K562 (cell line): ENCODE results near the gene NODAL. TPM values are rescaled to one million over a fixed set of nuclear protein-coding genes. Genes with fewer than 3 reads are reported as not detected.

Experiments
- ATAC-seq: fragments of 200-7000 bp; cut with Tn5 transposase; 3 replicates; pipeline ENCODE4 v1.9.1; 2020; ENCODE audit warnings: moderate library complexity
- BruUV-seq: library from RNA; stranded (reverse); fragments of 400-500 nt; replicated peaks from 2 replicates; lab custom pipeline; 2021; lab: Mats Ljungman, UMichigan
- CTCF ChIA-PET: fragments of 300-600 bp; formaldehyde crosslinking; extraction: SDS; loops from one replicate; lab custom pipeline; 2021; ENCODE audit warnings: low intra/inter-chr PET ratio; lab: Yijun Ruan, JAX
- POLR2A ChIA-PET: fragments of 300-600, 350-650 bp; sonication (Branson Sonifier 250); formaldehyde crosslinking; extraction: SDS; loops from one replicate; lab custom pipeline; 2021; ENCODE audit warnings: antibody characterized with exemption, inconsistent platforms; lab: Yijun Ruan, JAX
- DNase-seq, 4 experiments: peaks; one replicate each; pipeline versions ENCODE4 v3.0.0 to v3.0.0-alpha.2; 2011 to 2018; ENCODE audit warnings: low spot score in 3 of 4, mixed read lengths in 3 of 4; ENCODE audit errors: extremely low read depth in 1 of 4
- FAIRE-seq: peaks from 2 replicates; lab custom pipeline; 2011; peaks lifted over from hg19 to GRCh38; lab: Jason Lieb, UNC
- H2AFZ ChIP-seq: 2 replicates; pipeline ENCODE4 v1.6.0; 2011; ENCODE audit warnings: low read depth, low read length, control low read depth, inconsistent platforms
- H3K27ac ChIP-seq: fragments of 200-600 bp; 3 replicates; pipeline ENCODE4 v1.8.0; 2011; ENCODE audit warnings: low read depth, mild to moderate bottlenecking, control low read depth, inconsistent platforms, low read length, moderate library complexity, mixed read lengths; ENCODE audit errors: extremely low read depth
- H3K27me3 ChIP-seq, 2 experiments: fragments of 300-600 bp in 1 of 2; 2 replicates in 1 of 2; 3 replicates in 1 of 2; pipeline versions ENCODE4 v1.6.0 to v1.8.0; 2011; ENCODE audit warnings: inconsistent platforms in 2 of 2, low read length in 2 of 2, mild to moderate bottlenecking in 1 of 2, mixed read lengths in 1 of 2, moderate library complexity in 1 of 2; ENCODE audit not compliant: control insufficient read depth in 2 of 2, insufficient read depth in 2 of 2
- H3K36me3 ChIP-seq: fragments of 300-600 bp; 3 replicates; pipeline ENCODE4 v1.8.0; 2011; ENCODE audit warnings: mild to moderate bottlenecking, low read length, inconsistent platforms; ENCODE audit not compliant: control insufficient read depth, insufficient read depth
- H3K4me1 ChIP-seq, 2 experiments: fragments of 200-600 bp in 1 of 2; replicated peaks in 1 of 2; 2 replicates in 1 of 2; 3 replicates in 1 of 2; pipeline versions ENCODE4 v1.5.1 to v1.8.0; 2011; ENCODE audit warnings: inconsistent platforms in 2 of 2, low read length in 2 of 2, mild to moderate bottlenecking in 1 of 2, mixed read lengths in 1 of 2, moderate library complexity in 1 of 2; ENCODE audit not compliant: control insufficient read depth in 2 of 2, insufficient read depth in 2 of 2
- H3K4me2 ChIP-seq: 2 replicates; pipeline ENCODE4 v1.6.1; 2011; ENCODE audit warnings: low read length, control low read depth, inconsistent platforms, mixed read lengths; ENCODE audit not compliant: insufficient read depth
- H3K4me3 ChIP-seq: fragments of 200-600 bp; sonication (generic), shearing (Covaris generic); 2 replicates; pipeline ENCODE4 v1.5.1; 2016; ENCODE audit warnings: control low read depth, inconsistent platforms
- H3K79me2 ChIP-seq: fragments of 200-600 bp; 3 replicates; pipeline ENCODE4 v1.8.0; 2011; ENCODE audit warnings: low read length, inconsistent platforms; ENCODE audit not compliant: control insufficient read depth, insufficient read depth
- H3K9ac ChIP-seq, 2 experiments: 2 replicates each; pipeline versions ENCODE4 v1.6.0 to v1.6.1; 2011; ENCODE audit warnings: low read depth in 2 of 2, low read length in 2 of 2, control low read depth in 1 of 2, inconsistent platforms in 1 of 2, mild to moderate bottlenecking in 1 of 2, mixed read lengths in 1 of 2; ENCODE audit not compliant: insufficient read depth in 1 of 2
- H3K9me1 ChIP-seq: one replicate; pipeline ENCODE4 v1.6.0; 2011; ENCODE audit warnings: inconsistent platforms, mild to moderate bottlenecking, low read length, moderate library complexity; ENCODE audit not compliant: control insufficient read depth, insufficient read depth
- H3K9me3 ChIP-seq: replicated peaks from 2 replicates; pipeline ENCODE4 v1.5.1; 2011; ENCODE audit warnings: low read depth, low read length, inconsistent platforms; ENCODE audit not compliant: control insufficient read depth, insufficient read depth
- H4K20me1 ChIP-seq: replicated peaks from 2 replicates; pipeline ENCODE4 v1.6.1; 2011; ENCODE audit warnings: low read length, inconsistent platforms, mixed read lengths; ENCODE audit not compliant: control insufficient read depth, insufficient read depth
- ILK ChIP-seq: fragments of 450-650 bp; IDR thresholded peaks from 2 replicates; pipeline ENCODE4 v1.6.1; 2016; ENCODE audit warnings: missing genetic modification characterization, low read depth, mild to moderate bottlenecking, missing compliant biosample characterization, moderate library complexity, borderline replicate concordance
- MEF2A ChIP-seq: IDR thresholded peaks from 2 replicates; pipeline ENCODE4 v1.6.1; 2011; ENCODE audit warnings: low read depth, mild to moderate bottlenecking, low read length, moderate library complexity; ENCODE audit not compliant: control insufficient read depth
- SMAD3 ChIP-seq: fragments of 450-650 bp; formaldehyde crosslinking; conservative IDR thresholded peaks from 2 replicates; pipeline ENCODE4 v1.4.0; 2020; ENCODE audit warnings: mild to moderate bottlenecking
- XRCC3 ChIP-seq: fragments of 450-650 bp; IDR thresholded peaks from 2 replicates; pipeline ENCODE4 v1.6.1; 2017; ENCODE audit warnings: mild to moderate bottlenecking, moderate library complexity
- ZKSCAN3 ChIP-seq: fragments of 250-450 bp; sonication (Bioruptor Pico); IDR thresholded peaks from 2 replicates; pipeline ENCODE4 v1.4.0; 2020
- ZSCAN32 ChIP-seq: fragments of 450-650 bp; formaldehyde crosslinking; IDR thresholded peaks from 2 replicates; pipeline ENCODE4 v1.4.0; 2020; ENCODE audit warnings: mild to moderate bottlenecking, moderate library complexity
- WGBS: fragments of 100-300 bp; shearing (Covaris generic); methylation state at CpG from one replicate; pipeline ENCODE4 v1.1.6; 2016; ENCODE audit warnings: low coverage, mixed read lengths; ENCODE audit not compliant: insufficient coverage; ENCODE audit errors: missing lambda C conversion rate; 5-methylcytosine and 5-hydroxymethylcytosine counted together
- in situ Hi-C: fragments of 300-500 bp; cut with MboI; formaldehyde crosslinking; loops from 4 replicates; pipeline ENCODE4 v1.15.0; 2018; ENCODE audit warnings: inconsistent platforms, mixed read lengths
- intact Hi-C: fragments of 100-400 bp; cut with micrococcal nuclease; formaldehyde crosslinking; loops from 2 replicates; pipeline ENCODE4 v1.14.2; 2022
- polyA plus RNA-seq, 8 experiments: library from polyadenylated mRNA; depleted of rRNA in 4 of 8; stranded (reverse) in 5 of 8; unstranded in 3 of 8; fragments of >200 nt; fragmentation: Nextera tagmentation in 2 of 8; fragmentation: Illumina TruSeq in 1 of 8; extraction: Ambion mirVana in 2 of 8; extraction: Trizol in 1 of 8; gene quantifications; 2 replicates each; pipeline versions ENCODE4 v1.2.1 to v1.2.3, GENCODE V29; 2011 to 2014; ENCODE audit warnings: inconsistent platforms in 1 of 8, missing spikeins in 1 of 8
- total RNA-seq, 7 experiments: library from RNA; depleted of rRNA in 6 of 7; stranded (reverse); fragments of >200 nt in 6 of 7; fragmentation: Illumina TruSeq in 2 of 7; extraction: Trizol in 2 of 7; gene quantifications; 2 replicates each; pipeline versions ENCODE4 v1.2.1 to v1.2.3, GENCODE V29; 2011 to 2021; ENCODE audit warnings: low replicate concordance in 1 of 7

Gene NODAL
- total and polyA plus RNA-seq, 9 of the 15 experiments (the other 6 are each of a cell fraction or from before 2014, with no cell fraction given): not detected

DNA sequence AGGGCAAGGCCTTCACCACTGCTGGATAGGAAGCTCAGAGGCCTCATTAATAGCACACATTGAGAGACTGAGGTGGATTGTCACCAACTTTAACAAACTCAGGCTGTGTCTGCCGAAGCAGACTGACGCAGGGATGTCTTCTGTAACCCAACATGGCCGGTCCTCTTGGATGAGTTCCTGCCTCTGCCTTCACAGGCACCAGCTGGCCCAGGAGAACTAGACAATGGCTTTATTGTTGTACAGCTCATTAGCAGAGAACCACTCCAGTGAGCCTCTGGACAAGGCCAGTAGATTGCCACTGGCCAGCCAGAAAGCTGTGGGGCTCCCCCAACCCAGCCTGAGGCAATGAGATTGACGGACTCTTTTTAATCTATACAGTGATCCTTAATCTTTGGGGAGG, 9.4 kb downstream of the NODAL start:
- CTCF ChIA-PET: no interaction called here
- no TSS peak for BruUV-seq
- FAIRE-seq (no peak), DNase-seq (no peak), ATAC-seq (no peak)
- no peaks in the 10 kb centered on the region for H4K20me1 ChIP-seq
- POLR2A ChIA-PET: interaction anchor here (1.0 to 2.4 kb wide), 4 partner anchors 10 to 199 kb away, joined by 3 to 11 read pairs (median 6); partner anchors contain the start of gene PPA1
- H3K4me3 ChIP-seq: no peak overlapping the region
- intact Hi-C loops (no loop called here), in situ Hi-C loops (no loop called here)
- TF ChIP-seq XRCC3 (no peak), ZSCAN32 (no peak), ZKSCAN3 (CRISPR knock-in tag) (no peak), MEF2A (no peak), ILK (tag) (no peak), SMAD3 (no peak)
- H3K4me1 ChIP-seq: no peaks in the 10 kb centered on the region
- no peak overlapping the region for H3K27ac ChIP-seq
- peaks cover 5 to 17% of the 10 kb centered on the region in 2 experiments; a peak in 3 of 5 replicates for H3K27me3 ChIP-seq
- H3K79me2 ChIP-seq: no peaks in the 10 kb centered on the region
- peaks cover 18% of the 10 kb centered on the region for H3K36me3 ChIP-seq
- no peak overlapping the region for H2AFZ ChIP-seq
- no peaks in the 10 kb centered on the region for H3K9me3 ChIP-seq
- H3K4me2 ChIP-seq: no peak overlapping the region
- WGBS: 65% methylated on average over 4 of the region's 4 CpGs
- no peaks in the 10 kb centered on the region for H3K9me1 ChIP-seq
- H3K9ac ChIP-seq: no peak overlapping the region
